8988T (cell line): Measurements from ENCODE around the gene IGSF9B.

Source experiments
- DNase-seq: peaks from one replicate; pipeline ENCODE4 v3.0.0; 2011

IGSF9B gene

DNA sequence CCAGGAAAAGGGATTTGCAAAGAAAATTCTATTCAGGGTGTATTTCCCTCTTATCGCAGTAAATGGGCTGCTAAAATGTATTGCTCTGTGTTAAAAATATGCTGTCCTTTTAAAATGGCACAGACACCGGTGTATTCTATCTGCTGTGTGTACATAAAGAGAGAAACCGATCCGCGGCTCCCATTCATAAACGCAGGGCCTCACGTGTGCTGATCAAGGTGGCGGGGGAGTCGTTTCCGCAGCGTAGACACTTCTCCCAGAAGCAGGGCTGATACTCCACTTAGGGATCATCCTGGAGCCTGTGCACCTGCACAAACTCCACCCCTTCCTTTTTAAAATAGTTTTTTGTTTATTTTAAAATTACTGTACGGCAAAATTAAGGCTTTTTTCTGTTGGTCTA lies 26.1 kb upstream of the IGSF9B start:
- DNase-seq = no peak

DNA sequence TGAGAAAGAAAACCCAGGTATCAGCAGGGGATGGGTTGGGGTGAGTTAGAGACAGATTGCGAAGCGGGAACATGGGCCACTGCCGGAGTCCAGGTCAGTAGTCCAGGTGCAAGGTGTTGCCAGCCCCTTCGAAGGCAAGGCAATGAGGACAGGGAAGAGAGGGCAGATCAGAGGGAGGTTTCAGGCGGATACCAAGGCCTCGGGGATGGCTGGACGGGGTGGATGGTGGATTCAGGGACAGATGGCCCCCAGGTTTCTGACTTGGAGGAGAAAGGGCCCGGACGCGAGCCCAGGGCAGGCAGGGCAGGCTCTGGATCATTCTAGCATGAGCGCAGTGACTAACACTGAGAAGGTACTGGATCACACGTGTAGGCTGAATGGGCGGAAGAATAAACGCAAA lies 25.4 kb upstream of the IGSF9B start:
- DNase-seq = no peak

DNA sequence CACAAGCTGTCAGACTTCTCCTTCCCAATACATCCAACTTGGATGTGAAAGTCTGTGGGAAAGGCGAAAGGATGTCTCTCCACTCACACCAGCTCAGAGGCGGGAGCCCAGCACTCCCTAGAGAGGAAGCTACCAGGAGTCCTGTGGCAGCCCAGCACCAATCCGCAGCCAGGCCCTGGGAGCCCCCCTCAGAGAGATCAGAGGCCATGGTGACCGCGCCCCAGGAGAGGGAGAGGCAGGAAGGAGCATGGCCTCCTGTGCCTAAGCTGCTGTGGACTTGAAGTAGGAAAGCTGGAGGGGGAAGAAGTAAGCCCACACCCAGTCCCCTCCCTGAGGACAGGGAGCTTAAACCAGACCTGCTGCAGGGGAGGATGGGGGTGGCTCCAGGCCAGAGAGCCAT lies 24.4 kb upstream of the IGSF9B start:
- DNase-seq = no peak

DNA sequence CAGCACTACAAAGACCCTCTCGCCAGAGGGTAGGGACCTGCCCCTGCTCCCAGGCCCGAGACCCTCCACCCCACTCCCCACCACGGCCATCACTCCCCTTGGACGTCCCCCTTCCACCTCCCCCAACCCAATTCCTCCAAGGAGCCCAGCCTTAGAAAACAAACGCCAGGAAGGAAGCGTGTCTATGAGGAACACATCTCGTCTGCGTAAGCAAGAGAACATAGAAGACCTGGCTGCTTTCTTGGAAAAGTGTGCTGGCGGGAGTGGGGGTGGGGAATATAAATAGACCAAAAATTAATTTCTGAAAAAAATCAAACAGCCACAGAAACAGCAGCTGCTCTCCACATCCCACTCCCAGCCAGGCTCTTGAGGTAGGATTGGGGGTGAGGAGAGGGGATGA lies 23.9 kb upstream of the IGSF9B start:
- DNase-seq = no peak

DNA sequence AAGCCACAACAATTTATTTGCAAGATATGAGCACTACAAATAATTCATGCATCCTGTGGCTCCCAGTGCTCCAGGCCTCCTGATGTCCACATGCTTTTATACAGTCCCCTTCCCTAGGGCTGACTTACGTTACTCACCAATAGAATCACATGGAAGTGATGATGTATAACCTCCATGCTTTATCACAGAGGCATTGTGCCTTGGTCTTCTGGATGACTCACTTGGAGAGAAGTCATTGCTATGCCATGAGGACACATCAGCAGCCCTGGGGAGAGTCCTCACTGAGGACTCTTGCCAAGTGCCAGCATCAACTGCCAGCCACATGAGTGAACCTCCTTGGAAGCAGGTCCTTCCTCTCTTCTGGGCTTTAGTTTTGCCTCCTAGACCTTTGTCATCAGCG lies 22.0 kb upstream of the IGSF9B start:
- DNase-seq = no peak

DNA sequence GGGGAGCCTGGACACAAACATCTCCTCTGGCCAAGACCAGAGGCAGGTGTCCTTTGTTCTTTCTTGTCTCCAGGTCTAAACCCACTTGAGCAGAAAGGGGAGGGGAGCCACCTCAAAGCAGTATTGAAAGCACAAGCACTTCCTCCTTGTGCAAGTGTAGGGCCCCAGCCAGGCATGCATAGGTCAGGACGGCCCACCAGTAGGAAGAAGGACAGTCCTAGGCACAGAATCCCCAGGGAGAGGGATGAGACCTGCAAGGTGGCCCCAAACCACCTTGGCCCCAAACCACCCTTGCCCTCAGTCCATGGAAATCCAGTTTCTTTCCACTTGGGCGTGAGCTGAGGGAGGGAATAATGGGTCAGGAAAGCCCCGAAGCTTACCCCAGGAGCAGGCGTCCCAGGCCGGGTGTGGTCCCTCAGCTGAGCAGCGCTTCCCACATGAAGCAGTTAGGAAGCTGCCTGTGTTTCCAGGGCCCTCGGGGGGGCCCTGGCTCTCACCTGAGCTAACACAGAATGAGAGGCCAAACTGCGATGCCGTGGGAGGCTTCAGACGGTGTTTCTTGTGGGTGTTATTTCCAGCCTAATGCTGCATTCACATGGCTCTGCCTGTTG lies 20.4 kb upstream of the IGSF9B start:
- no peak for DNase-seq

DNA sequence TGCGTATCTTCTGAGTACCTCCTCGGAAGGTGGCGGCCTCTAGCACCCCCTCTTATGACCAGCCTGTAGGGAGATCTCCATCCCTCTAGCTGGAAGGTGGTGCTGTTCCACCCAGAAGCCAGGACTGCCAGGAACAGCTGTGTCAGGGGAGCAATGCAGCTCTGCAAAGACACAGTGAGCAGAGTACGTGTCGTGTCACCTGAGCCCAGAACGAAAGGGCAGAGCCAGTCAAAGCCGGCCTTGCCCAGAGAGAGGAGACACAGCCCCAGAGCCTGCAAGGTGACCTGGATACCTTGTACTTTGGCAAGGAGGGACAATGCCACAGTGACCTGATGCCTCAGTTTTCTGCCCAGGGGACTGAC lies 18.7 kb upstream of the IGSF9B start:
- DNase-seq = no peak

DNA sequence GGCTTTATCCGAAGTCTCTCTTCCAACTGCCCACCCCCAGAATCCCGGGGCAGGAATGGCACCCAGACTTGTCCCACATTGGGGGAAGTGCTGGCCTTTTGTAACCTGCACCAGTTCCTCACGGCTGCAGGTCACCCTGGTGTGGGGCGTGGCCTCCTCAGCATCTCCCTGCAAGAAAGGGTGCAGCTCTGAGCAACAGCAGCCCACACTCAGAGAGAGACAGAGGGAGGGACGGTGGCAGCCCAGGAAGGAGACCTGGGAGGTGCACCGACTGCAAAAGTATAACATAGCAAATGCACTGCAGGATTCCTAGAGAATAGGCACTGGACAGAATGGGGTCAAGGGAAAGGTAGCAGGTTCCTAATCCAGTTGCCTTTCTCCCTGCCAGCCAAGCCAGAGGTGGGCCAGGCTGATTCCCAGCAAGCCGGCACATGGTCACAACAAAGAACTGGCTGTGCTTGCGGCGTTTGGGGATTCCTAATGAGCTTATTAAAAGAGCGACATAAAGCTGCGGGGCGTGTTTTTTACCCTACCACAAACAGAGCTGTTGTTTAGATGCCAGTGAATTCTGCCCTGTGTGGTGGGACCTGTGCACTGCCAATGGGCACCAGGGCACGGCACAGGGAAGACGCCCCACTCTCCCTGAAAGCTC lies 18.2 kb upstream of the IGSF9B start:
- DNase-seq = no peak

DNA sequence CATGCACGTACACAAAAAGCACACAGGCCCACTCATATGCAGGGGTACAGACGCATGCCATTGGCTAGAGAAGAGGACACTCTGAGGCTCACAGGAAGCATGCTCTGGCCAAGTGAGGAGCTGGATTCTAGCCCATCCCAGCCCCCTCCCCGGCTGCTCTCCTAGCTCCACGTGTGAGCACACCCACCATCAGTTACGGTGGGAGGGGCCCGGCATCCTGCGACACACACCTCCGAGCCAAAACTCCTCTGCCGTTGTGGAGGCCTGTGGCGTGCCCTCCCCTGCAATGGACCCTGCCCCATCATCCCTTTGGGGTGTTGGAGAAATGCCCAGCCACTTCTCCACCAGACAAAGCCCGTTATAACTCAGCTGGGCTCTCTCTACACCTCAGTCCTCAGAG lies 15.1 kb upstream of the IGSF9B start:
- DNase-seq = no peak

DNA sequence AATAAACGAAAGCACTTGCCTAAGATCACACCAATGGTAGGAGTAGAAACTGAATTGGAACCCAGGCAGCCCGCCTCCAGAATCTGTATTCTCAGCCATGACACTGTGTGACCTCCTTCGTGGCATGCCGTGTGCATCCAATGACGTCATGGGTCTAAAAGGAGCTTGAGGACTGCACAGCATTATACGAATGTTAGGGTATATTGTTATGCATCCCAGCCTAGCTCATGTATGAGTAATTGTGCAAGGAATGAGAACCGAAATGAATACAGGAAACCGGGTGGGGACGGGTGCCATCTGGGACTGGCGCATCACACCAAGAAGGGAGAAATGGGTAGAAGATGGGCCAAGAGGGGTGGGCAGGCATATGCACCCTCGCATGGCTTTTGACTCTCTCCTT lies 12.3 kb upstream of the IGSF9B start:
- no peak for DNase-seq

DNA sequence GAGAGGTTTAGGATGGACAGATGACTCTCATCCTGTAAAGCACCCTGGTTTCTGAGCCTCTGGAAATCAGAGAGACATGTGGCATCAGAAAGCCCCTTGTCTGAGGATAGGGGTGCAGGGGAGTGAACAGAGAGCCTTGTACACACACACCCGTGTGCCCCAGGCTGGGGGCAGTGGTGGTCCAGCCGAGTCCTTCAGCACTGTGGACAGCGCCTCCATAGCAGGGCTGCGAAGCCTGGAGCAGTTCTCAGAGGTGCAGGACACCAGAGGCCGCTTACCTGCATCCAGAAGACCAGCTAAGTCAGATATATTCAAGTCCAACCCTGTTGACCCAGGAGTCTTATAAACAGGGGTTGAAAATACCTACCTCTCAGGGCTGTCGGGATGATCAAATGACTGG lies 11.5 kb upstream of the IGSF9B start:
- no peak for DNase-seq

DNA sequence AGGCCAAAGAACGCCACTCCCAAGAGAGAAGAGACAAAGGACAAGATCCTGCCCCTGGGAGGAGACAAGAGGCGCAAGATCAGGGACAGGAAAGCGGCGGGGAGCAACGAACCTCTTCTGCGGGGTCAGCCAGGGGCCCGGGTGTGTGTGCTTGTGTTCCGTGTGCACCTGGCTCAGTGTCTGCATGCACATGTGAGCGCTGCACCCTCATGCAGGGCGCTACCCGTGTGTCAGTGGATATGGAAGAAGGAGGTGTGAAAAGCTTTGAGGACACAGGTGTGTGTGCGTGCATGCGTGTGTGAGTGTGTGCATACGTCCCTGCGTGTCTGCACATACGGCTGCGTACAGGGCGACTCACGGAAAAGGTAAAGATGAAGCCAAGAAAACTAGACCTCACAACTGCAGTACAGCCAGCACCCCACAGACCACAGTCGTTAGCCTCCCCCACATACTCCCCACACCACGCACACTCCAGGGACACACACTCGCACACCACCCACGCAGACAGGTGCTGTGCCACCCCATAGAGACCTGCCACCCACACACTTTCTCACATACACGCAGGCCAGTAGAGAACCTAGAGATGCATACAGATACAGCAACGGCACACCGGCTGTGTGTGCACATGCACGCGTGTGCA lies 11.0 kb upstream of the IGSF9B start:
- DNase-seq = no peak

DNA sequence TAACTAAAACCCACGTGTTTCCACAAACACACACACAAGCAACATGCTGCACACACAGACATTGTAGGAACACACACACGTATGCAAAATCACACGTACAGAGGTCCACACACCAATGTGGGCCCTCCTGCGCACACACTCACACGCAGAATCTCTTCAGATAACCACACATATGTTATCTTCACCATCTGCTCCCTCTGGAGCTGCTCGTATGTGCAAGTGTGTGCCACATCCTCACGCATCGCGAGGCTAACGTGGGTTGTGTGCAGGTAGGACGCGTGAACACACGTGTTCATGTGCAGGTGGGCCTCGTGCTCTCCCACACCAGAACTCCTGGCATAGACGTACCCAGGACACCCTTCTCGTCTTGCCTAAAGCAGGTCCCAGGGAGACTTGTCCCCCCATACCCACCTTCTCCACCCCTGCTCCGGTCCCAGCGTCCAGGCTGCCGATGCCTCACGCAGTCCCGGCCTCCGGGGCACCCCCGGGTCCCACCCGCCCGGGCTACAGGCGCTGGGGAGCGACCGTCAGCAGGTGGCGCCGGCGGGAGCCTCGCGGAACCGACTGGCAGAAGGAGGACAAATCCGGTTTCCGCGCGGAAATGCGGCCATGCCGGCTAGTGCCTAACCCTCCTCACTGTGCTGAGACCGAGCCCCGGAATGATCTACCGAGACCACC lies 10.3 kb upstream of the IGSF9B start:
- DNase-seq = no peak

DNA sequence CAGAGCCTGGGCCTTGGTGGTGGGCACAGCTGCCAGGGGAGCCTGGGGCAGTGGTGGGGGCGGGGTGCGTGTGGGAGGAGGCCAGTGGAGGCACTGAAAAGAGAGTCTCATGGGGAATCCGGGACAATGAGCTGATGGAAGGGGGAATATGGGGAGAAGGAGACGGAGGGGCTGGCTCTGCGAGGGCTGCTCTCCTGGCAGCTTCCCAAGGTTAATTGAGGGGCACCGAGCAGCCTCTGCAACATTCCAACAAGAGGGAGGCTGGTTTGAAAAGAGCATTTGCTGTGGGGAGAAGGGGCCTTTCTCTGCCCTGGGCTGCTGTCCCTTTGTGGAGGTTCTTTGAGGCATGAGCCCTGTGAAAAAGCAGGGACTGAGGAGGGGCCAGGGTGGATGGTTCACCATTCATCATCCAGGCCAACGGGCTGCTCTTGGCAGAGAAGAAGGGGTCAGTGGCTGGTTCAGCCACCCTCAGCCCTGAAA lies 9.4 kb upstream of the IGSF9B start:
- no peak for DNase-seq

DNA sequence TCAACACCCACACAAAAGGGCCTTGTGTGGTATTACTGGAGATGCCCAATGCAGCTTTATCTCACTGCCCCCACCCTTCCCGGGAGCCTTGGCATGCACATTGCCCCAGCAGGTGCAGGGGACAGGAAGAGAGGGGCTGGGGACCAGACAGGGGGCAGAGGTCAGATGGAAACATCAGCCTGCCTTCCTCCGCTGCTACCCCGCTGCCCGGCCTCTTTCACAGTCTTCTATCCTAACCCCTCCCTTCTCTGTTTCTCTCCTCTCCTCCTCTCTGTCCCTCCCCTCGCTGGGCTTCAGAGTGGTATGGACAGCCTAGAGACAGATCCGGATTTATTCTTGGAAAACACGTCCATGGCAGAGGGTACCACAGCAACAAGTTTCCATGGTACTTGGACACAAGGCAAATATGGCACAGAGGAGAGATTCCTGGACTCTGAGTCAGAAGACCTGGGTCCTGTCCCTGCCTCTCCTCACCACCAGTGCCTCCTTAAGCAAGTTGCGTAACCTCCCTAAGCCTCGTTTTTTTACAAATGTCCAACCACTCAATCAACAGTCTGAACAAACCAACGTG lies 8.3 kb upstream of the IGSF9B start:
- DNase-seq = no peak

DNA sequence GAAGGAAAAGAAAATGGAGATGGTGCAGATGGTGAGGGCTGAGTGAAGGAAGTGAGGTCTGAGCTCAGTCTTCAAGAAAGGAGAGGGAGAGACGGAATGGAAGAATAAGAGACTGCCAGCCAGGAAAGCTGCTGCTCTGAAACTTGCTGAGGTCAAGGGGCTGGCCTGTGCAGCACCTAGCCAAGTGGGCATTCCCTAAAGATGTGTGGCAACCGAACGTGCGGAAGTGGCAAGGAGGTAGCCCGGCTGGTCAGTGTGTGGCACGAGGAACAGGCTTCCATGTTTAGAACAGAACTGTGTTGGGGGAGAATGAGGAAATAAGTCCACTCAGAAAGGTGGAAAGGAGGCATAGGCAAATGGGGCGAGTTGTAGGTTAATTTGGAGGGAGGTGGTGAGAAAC lies 7.6 kb upstream of the IGSF9B start:
- no peak for DNase-seq

DNA sequence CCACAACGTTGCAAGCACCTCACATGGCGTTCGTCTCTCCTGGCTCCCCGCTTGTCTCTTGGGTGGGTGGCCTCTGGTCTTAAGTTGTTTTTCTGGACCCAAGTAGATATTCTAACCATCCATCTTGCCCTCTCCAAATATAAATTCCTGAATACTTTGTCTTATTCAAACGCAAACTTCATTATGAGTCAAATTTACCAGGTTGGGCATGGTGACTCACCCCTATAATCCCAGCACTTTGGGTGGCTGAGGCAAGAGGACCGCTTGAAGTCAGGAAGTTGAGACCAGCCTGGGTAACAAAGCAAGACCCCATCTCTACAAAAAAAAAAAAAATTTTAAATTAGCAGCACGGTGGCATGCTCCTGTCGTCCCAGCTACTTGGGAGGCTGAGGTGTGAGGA lies 5.1 kb upstream of the IGSF9B start:
- DNase-seq = no peak

DNA sequence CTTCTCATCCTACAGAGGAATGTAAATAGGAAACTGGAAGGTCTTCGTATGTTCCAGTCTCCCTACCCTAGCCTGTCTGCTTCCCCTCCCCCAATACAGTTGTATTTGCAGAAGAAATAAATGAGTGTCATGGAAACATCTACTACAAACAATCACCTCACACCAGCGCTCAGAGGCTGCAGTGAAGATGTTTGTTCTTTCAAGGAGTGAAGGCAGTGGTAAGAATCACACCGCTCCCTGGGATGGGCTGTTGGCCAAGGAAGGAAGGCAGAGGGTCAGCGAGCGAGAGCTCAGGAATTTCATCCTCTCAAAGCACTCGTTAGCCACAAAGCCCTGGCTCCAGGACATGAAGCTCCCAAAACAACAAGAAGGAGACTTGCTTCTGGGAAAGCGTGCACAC lies 1.1 kb upstream of the IGSF9B start:
- DNase-seq = no peak

DNA sequence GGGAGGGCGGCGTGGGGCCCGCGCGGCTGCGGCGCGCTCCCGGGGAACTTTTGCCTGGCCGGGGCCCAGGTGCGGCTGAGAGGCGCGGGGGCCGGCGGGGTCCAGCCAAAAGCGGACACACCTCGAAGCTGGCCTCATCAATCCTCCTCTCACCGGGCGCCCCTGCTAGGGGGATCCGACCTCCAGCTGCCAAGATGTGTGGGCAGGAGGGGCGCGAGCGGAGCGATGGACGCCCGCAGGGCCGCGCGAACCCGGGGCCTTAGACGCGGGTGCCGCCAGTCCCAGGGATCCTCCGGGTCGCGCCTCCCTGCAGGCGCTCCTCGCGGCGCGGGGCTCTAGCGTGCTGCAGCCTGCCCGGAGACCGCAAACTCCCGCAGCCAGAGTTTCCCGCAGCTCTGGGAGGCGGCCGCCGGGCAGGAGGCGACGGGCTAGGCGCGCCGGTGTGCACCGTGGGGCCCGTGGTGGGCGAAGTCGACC lies 785 bp downstream of the IGSF9B start:
- no peak for DNase-seq

DNA sequence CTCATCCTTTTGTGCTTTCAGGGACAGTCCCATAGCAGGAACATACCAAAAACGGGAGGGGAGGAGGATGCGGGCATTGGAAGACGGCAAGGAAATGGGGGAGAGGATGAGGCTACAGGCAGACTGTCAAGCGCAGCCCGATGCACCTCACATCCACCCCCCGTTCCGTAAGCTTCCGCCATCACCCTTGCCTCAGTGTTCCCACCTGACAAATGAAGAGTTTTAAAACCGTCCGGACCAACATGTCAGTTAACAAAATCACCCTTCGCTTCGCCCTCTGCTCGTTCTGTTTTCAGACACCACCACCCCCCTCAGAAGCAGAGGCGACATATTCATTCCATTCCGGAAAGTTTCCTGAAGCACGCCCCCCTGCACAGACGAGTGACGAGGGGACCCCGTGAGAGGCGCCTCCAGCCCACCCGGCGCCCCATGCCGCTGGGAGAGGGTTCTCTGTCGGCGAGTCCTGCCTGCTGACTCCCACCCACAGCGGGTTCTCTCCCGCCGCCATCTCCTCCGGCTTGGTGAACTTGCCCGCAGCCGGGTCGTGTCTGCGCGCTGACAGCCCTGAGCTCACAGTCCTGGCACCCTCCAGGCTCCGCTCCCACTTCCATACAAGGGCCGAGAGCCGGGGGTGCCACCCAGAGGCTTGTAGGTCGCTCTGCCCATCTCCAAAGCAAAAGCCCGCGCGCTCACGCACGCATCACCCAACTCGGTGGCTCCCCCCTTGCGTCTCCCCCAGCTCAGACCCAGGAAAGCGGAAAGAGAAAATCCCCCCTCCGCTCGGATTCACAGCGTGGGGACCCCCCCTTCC lies 1.5 kb downstream of the IGSF9B start:
- DNase-seq = no peak

DNA sequence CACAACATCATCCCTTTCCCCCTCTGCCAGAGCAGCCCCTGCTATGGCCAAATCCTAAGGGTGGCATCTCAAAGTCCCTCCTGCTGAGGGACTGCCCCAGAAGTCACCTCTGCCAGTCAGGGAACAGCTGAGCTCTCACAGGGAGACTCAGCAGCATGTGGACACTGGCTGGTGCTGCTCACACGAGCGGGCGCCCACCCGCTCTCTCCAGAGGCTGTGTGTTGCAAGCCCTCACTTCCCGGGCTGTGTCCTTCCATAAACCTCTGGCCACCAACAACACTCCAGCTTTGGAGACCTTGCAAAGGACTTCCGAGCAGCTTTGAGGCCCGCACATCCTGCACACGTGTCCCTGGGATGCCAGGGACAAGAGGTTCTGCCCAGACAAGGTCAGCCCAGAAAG lies 2.8 kb downstream of the IGSF9B start:
- no peak for DNase-seq

DNA sequence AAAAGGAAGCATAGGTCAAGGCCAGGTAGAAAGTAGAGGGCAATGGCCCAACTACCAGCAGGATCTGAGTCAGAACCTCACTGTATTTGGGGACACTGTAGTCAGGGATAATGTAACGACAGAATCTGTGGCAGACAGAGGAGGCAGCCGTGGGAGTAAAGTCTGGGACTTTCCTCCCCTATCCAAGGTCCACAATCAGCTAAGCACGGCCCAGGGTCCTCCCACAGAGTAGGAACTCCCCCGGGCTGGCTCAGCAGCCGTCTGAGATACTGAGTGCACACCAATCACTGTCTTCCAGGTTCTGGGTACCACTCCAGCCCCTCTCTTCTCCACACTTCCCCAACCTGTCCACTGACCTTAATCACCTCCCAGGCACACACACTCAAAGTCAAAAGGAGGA lies 3.2 kb downstream of the IGSF9B start:
- DNase-seq = no peak
